Thyroid gland (tissue), 4 donors: ENCODE measurements around the gene CLSTN2. TPM values are rescaled to one million over a fixed set of nuclear protein-coding genes. Genes with fewer than 3 reads are reported as not detected.
A peak's percentile ranks its signal among the peaks of the same experiment; 100 is the strongest.

Experiments
- DNase-seq, 2 donors: peaks; one replicate each; pipeline ENCODE4 v3.0.0-alpha.2; 2019
- H3K27ac ChIP-seq, 3 donors: fragments of 200-600 bp; sonication (generic); 1 replicate in 2 of 3; 2 replicates in 1 of 3; pipeline ENCODE4 v1.5.1; 2016 to 2019; ENCODE audit warnings: mild to moderate bottlenecking in 1 of 3, moderate library complexity in 1 of 3
- H3K27me3 ChIP-seq: fragments of 200-600 bp; sonication (generic); one replicate; pipeline ENCODE4 v1.5.1; 2019
- H3K36me3 ChIP-seq, 2 donors: fragments of 200-600 bp; sonication (generic); one replicate each; pipeline ENCODE4 v1.5.1; 2016 to 2019
- H3K4me1 ChIP-seq, 2 donors: fragments of 200-600 bp; sonication (generic); one replicate each; pipeline ENCODE4 v1.5.1; 2017 to 2019
- H3K4me3 ChIP-seq, 3 donors: fragments of 200-600 bp; sonication (generic); replicated peaks in 1 of 3; 1 replicate in 2 of 3; 2 replicates in 1 of 3; pipeline ENCODE4 v1.5.1; 2016; ENCODE audit warnings: mild to moderate bottlenecking in 1 of 3
- H3K9me3 ChIP-seq: fragments of 200-600 bp; sonication (generic); one replicate; pipeline ENCODE4 v1.5.1; 2017
- POLR2A ChIP-seq, 2 donors: fragments of 450-650 bp; IDR thresholded peaks; one replicate each; pipeline ENCODE4 v1.6.1; 2017; ENCODE audit warnings: antibody characterized with exemption in 2 of 2, mild to moderate bottlenecking in 2 of 2, moderate library complexity in 1 of 2
- WGBS, 2 donors: methylation state at CpG; one replicate each; pipeline ENCODE4 v1.1.5; 2017; 5-methylcytosine and 5-hydroxymethylcytosine counted together
- intact Hi-C: fragments of 100-400 bp; cut with DNase I; formaldehyde crosslinking; loops from one replicate; pipeline ENCODE4 v1.15.1; 2023
- total RNA-seq, 4 donors: library from RNA; depleted of rRNA; stranded (reverse); fragments of >200 nt; gene quantifications; one replicate each; pipeline ENCODE4 v1.2.3, GENCODE V29; 2016
- TF ChIP-seq, protein P1 (sequence below), 6 experiments: fragments of 200-600 bp in 3 of 6; fragments of 450-650 bp in 3 of 6; sonication (generic) in 3 of 6; IDR thresholded peaks; one replicate each; pipeline ENCODE4 v1.5.1; 2016 to 2019; ENCODE audit warnings: antibody characterized with exemption in 6 of 6, mild to moderate bottlenecking in 2 of 6, inconsistent platforms in 1 of 6, moderate library complexity in 1 of 6

Gene CLSTN2
- total RNA-seq, 4 donors from 2014 or later, result 9.7 to 32.9 (median 15.5) TPM

DNA sequence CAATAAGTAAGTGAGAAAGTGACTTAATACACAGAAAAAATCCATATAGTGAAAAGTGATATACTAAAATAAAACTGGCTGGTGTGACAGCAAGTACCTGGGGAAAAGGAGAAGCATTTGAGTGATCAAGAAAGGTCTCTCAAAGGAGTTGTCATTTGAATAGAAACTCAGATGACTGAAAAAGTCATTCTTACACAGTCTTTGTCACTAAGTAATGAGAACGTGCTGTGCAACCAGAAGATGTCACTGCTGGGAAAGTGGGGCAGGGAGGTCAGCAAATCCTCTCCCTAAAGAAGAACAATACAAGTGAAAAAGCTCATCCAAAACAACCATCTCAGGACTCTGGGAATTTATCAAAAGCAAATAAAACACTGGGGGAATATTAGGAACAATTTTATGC lies 425.3 kb downstream of the CLSTN2 start:
- peaks cover 0 to 7% of the 10 kb centered on the region in 2 donors for H3K4me1 ChIP-seq
- intact Hi-C loops, result no loop called here
- no peak overlapping the region for H3K4me3 ChIP-seq
- H3K27ac ChIP-seq, result no peak overlapping the region
- H3K9me3 ChIP-seq, result no peaks in the 10 kb centered on the region
- no peaks in the 10 kb centered on the region for H3K27me3 ChIP-seq
- TF ChIP-seq POLR2A (IDR thresholded peaks at IDR 0.05), result no peak
- TF ChIP-seq, protein P1, sequence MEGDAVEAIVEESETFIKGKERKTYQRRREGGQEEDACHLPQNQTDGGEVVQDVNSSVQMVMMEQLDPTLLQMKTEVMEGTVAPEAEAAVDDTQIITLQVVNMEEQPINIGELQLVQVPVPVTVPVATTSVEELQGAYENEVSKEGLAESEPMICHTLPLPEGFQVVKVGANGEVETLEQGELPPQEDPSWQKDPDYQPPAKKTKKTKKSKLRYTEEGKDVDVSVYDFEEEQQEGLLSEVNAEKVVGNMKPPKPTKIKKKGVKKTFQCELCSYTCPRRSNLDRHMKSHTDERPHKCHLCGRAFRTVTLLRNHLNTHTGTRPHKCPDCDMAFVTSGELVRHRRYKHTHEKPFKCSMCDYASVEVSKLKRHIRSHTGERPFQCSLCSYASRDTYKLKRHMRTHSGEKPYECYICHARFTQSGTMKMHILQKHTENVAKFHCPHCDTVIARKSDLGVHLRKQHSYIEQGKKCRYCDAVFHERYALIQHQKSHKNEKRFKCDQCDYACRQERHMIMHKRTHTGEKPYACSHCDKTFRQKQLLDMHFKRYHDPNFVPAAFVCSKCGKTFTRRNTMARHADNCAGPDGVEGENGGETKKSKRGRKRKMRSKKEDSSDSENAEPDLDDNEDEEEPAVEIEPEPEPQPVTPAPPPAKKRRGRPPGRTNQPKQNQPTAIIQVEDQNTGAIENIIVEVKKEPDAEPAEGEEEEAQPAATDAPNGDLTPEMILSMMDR (IDR thresholded peaks at IDR 0.05), result no peak
- no peak for DNase-seq
- H3K36me3 ChIP-seq, result no peaks in the 10 kb centered on the region
- 73 to 80% methylated on average over 1 of the region's 1 CpG for WGBS, 2 donors

DNA sequence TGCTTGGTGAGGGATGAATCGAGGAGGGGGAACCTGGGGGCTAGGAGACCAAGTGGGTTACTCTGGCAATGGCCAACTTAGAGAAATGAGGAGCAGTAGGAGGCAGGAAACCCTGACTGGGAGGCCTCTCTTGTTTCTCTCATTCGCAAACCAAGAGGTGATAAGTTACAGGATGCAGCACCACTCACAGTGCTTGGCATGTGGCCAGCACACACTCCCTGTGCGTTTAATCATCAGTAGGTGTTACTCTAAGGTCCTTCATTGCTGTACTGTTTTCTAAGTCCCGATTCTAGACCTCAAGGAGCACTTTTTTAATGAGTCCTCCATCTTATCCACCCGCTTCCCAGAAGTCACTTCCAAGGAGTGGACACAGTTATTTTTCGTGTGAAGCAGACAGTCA lies 428.8 kb downstream of the CLSTN2 start:
- TF ChIP-seq POLR2A (IDR thresholded peaks at IDR 0.05), result no peak
- TF ChIP-seq, protein P1 (IDR thresholded peaks at IDR 0.05), result no peak
- peaks cover 0 to 2% of the 10 kb centered on the region in 2 donors for H3K4me1 ChIP-seq
- 72 to 73% methylated on average over 6 of the region's 6 CpGs for WGBS, 2 donors
- H3K27me3 ChIP-seq, result no peaks in the 10 kb centered on the region
- H3K9me3 ChIP-seq, result no peaks in the 10 kb centered on the region
- H3K36me3 ChIP-seq, result no peaks in the 10 kb centered on the region
- peak in 1 of 2 donors; percentile 7 for DNase-seq
- H3K27ac ChIP-seq, result no peak overlapping the region
- H3K4me3 ChIP-seq, result no peak overlapping the region
- intact Hi-C loops, result no loop called here

DNA sequence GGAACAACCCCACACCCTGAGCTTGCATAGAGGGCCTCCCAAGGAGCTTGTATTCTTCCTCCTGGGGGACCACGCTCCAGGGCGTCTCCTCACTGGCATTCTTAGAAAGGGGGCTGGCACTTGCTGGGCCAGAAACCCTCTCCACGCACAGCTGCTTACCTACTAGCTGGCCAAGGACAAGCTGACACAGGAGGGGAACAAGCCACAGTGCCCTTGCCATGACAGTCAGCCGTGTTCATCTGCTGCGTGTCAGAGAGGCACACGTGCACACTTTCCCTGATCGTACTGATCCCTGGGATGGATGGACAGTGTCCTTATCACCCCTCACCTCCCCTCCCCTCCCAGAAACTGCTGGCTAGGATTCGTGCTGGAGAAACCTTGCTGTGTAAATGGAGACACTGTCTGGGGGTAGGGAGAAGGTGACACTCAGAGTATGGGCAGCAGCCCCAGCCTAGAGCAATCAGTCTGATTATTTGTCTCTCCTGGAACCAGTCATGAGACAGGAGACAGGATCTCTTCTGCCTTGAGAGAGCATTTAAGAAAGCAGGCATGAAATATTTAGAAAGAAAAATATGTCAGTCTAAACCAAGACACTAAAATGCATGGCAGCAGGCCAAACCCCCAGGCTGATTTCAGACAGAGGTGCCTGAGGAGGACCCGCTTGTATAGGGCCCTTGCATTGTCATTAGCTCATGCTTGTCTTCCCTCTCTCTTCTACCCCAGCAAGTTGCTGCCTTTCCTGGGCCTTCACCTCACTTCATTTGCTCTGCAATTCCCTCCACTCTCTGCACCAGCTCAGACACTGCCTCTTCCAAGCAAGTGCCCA lies 431.1 kb downstream of the CLSTN2 start:
- Histone ChIP-seq H3K36me3 (no peaks in the 10 kb centered on the region), H3K27me3 (no peaks in the 10 kb centered on the region), H3K4me1 (no peaks in the 10 kb centered on the region), H3K4me3 (no peak overlapping the region), H3K9me3 (no peaks in the 10 kb centered on the region), H3K27ac (no peak overlapping the region)
- DNase-seq, result no peak
- intact Hi-C loops, result no loop called here
- WGBS, 2 donors, result 81 to 90% methylated on average over 8 to 9 of the region's 9 CpGs
- TF ChIP-seq, protein P1 (IDR thresholded peaks at IDR 0.05), result no peak
- TF ChIP-seq POLR2A (IDR thresholded peaks at IDR 0.05), result no peak

DNA sequence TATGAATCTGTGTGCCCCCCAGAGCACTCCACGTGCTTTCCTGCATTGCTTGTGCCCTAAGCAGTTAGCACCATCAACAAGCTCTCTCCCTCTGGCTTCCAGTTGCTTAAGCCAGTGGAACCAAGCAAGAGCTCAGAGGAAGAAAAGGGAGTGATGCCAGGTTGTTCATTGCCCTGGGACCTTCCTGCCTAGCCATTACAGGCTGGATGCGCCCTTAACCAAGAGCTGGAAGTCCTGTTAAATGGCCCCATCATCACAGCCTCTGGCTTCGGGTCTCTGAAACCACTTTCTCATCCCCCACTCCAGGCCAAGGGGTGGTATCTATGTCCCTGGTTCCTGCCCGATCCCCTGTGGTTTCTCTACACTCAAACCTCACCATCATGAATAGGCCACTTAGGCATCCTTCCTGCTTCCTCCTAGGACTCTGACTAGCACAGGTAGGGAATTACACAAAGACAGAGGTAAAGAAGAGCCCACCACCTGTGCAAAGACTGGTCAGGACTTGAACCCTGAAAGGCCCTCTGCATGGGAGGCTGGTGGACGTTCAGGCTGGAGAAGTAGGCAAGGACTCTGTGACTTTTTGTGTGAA lies 433.3 kb downstream of the CLSTN2 start:
- DNase-seq, result no peak
- 83 to 87% methylated on average over 5 of the region's 5 CpGs for WGBS, 2 donors
- H3K4me1 ChIP-seq, result peaks cover 0 to 6% of the 10 kb centered on the region in 2 donors
- intact Hi-C loops, result no loop called here
- H3K4me3 ChIP-seq, result no peak overlapping the region
- TF ChIP-seq POLR2A (IDR thresholded peaks at IDR 0.05), result no peak
- TF ChIP-seq, protein P1 (IDR thresholded peaks at IDR 0.05), result no peak
- no peaks in the 10 kb centered on the region for H3K9me3 ChIP-seq
- H3K27me3 ChIP-seq, result no peaks in the 10 kb centered on the region
- H3K36me3 ChIP-seq, result no peaks in the 10 kb centered on the region
- no peak overlapping the region for H3K27ac ChIP-seq

DNA sequence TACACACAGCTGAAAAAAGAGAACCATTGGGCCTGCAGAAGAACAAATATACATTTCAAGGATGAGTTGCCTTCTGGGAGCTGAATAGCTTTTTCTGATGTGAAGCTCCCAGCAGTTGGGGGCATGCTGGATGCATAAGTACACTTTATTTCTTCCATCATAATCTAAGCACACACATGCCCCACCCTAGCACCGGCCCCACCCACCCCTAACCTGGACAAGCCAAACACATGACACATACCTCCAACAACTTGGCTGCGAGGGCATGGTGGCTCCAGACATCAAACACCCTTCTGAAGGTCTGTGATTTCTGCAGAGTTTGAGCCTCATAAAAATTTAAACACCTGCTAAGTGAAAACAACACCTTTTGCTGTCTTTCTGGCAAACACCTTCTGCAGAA lies 435.7 kb downstream of the CLSTN2 start:
- DNase-seq, result no peak
- Histone ChIP-seq H3K27me3 (no peaks in the 10 kb centered on the region), H3K27ac (no peak overlapping the region), H3K4me1 (peaks cover 0 to 10% of the 10 kb centered on the region in 2 donors), H3K4me3 (no peak overlapping the region), H3K36me3 (no peaks in the 10 kb centered on the region), H3K9me3 (no peaks in the 10 kb centered on the region)
- 44 to 50% methylated on average over 2 of the region's 2 CpGs for WGBS, 2 donors
- TF ChIP-seq, protein P1 (IDR thresholded peaks at IDR 0.05), result no peak
- TF ChIP-seq POLR2A (IDR thresholded peaks at IDR 0.05), result no peak
- intact Hi-C loops, result no loop called here
